ENCODE data around the gene CRYBB2. TPM values are rescaled to one million over a fixed set of nuclear protein-coding genes. Genes with fewer than 3 reads are reported as not detected.

The CRYBB2 gene
- total RNA-seq, 1 experiment from 2014 or later: not detected

DNA sequence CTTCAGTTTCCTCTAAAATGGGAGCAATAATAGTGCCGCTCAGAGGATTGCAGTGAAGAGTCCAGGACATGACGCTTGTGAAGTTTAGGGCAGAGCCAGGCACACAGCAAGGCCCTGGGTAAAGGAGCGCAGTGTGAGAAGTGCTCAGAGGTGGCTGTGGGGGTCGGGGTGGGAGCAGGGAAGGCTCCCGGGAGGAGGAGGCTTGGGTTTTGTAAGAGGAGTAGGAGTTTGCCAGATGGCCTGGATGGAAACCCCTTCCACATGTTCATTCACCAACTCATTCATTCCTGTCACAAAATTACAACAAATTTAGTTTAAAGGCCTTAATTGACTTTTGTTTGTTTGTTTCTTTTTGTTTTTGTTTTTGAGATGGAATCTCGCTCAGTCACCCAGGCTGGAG lies 17.0 kb downstream of the CRYBB2 start:
- Histone ChIP-seq H2BK5ac (ENCODE audit: insufficient read length, low read length) (no peak overlapping the region), H2AFZ (ENCODE audit: low read length) (no peak overlapping the region), H3K18ac (ENCODE audit: insufficient read length, low read depth, low read length) (no peak overlapping the region), H4K8ac (replicated peaks; ENCODE audit: insufficient read length, low read depth, low read length) (no peak overlapping the region), H3T11ph (ENCODE audit: low read length) (no peak overlapping the region), H2AK5ac (ENCODE audit: insufficient read length, low read length) (no peak overlapping the region), H3K79me1 (ENCODE audit: insufficient read depth, low read depth, low read length, poor library complexity, severe bottlenecking) (no peaks in the 10 kb centered on the region), H3K27ac (ENCODE audit: insufficient read length, low read depth, low read length) (no peak overlapping the region), H2BK15ac (ENCODE audit: low read depth, low read length) (no peak overlapping the region), H3K79me2 (ENCODE audit: insufficient read depth, low read length) (no peaks in the 10 kb centered on the region), H3K9ac (ENCODE audit: extremely low read depth, insufficient read length, low read length) (no peak overlapping the region), H2BK120ac (ENCODE audit: low read depth, low read length, poor library complexity, severe bottlenecking) (no peak overlapping the region), H3K4me2 (ENCODE audit: insufficient read depth, insufficient read length, low read length) (no peak overlapping the region), H3K4me1 (ENCODE audit: insufficient read depth, low read length) (no peaks in the 10 kb centered on the region), H2BK20ac (ENCODE audit: low read depth, low read length, poor library complexity, severe bottlenecking) (no peak overlapping the region), H3K23ac (ENCODE audit: insufficient read length, low read depth, low read length) (no peak overlapping the region), H4K5ac (ENCODE audit: insufficient read length, low read depth, low read length) (no peak overlapping the region), H3K4ac (ENCODE audit: low read depth, low read length) (no peak overlapping the region), H3K14ac (ENCODE audit: insufficient read depth, low read length) (no peak overlapping the region), H4K91ac (ENCODE audit: insufficient read length, low read depth, low read length) (no peak overlapping the region), H2BK12ac (ENCODE audit: insufficient read length, low read depth, low read length) (no peak overlapping the region), H3K27me3 (ENCODE audit: insufficient read depth, low read length) (no peaks in the 10 kb centered on the region), H3K56ac (ENCODE audit: insufficient read length, low read depth, low read length) (no peak overlapping the region), H3K23me2 (ENCODE audit: insufficient read length, low read depth, low read length, poor library complexity, severe bottlenecking) (no peaks in the 10 kb centered on the region), H3K9me3 (ENCODE audit: control insufficient read depth, low read depth, low read length) (no peaks in the 10 kb centered on the region), H4K20me1 (ENCODE audit: control insufficient read depth, insufficient read depth, insufficient read length) (no peaks in the 10 kb centered on the region)
- no CpG with 5 or more reads among the region's 6 CpGs for WGBS (ENCODE audit: extremely low coverage, insufficient read length, low lambda C conversion rate)
- Mint-ChIP-seq H3K9me3 (no peaks in the 10 kb centered on the region), H3K4me1 (peaks cover 0 to 3% of the 10 kb centered on the region in 2 experiments; a peak in 2 of 4 replicates), H3K27me3 (ENCODE audit: low read depth) (peaks cover 23% of the 10 kb centered on the region), H3K27ac (no peak overlapping the region), H3K4me3 (no peak overlapping the region), H3K36me3 (ENCODE audit: insufficient read depth in 1 of 3, low read depth in 3 of 3) (no peaks in the 10 kb centered on the region)
- TF ChIP-seq, protein P1, sequence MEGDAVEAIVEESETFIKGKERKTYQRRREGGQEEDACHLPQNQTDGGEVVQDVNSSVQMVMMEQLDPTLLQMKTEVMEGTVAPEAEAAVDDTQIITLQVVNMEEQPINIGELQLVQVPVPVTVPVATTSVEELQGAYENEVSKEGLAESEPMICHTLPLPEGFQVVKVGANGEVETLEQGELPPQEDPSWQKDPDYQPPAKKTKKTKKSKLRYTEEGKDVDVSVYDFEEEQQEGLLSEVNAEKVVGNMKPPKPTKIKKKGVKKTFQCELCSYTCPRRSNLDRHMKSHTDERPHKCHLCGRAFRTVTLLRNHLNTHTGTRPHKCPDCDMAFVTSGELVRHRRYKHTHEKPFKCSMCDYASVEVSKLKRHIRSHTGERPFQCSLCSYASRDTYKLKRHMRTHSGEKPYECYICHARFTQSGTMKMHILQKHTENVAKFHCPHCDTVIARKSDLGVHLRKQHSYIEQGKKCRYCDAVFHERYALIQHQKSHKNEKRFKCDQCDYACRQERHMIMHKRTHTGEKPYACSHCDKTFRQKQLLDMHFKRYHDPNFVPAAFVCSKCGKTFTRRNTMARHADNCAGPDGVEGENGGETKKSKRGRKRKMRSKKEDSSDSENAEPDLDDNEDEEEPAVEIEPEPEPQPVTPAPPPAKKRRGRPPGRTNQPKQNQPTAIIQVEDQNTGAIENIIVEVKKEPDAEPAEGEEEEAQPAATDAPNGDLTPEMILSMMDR (conservative IDR thresholded peaks at IDR 0.05): no peak
- no peak for DNase-seq

All from H9 (cell line).